Sciatic nerve (tissue), 2 donors: ENCODE data around the gene MIEF1. TPM values are rescaled to one million over a fixed set of nuclear protein-coding genes. Genes with fewer than 3 reads are reported as not detected.

Source experiments
- ATAC-seq: fragments of 200-7000 bp; cut with Tn5 transposase; one replicate; pipeline ENCODE4 v1.9.1; 2020; ENCODE audit warnings: mild to moderate bottlenecking, moderate library complexity
- DNase-seq: peaks from one replicate; pipeline ENCODE4 v3.0.0-alpha.2; 2020; ENCODE audit warnings: low spot score
- intact Hi-C: fragments of 100-400 bp; cut with DNase I; formaldehyde crosslinking; loops from one replicate; pipeline ENCODE4 v1.14.2; 2022
- total RNA-seq: library from RNA; stranded (reverse); fragmentation: NEBNext Ultra II Directional; extraction: Animal tissue kit (Norgen Biotek cat#: 25700); gene quantifications from one replicate; pipeline ENCODE4 v1.2.1, GENCODE V29; 2021
- donor health status: DM: no; HTN: no; CAD: no.
- donor health status: DM: no; HTN: no; CAD: no.

MIEF1 gene
- total RNA-seq, 1 donor from 2014 or later = 19.0 TPM

- DNase-seq = no peak
- no peak for ATAC-seq
- intact Hi-C loops = loop anchor here (10.0 kb wide), 2 partner anchors 118 to 348 kb away; no protein-coding TSS in a partner anchor
Measured at GRCh38 chr22:39522567-39523300, 20.6 kb downstream of the MIEF1 start.

- ATAC-seq = no peak
- intact Hi-C loops = loop anchor here (10.0 kb wide), 2 partner anchors 119 to 349 kb away; no protein-coding TSS in a partner anchor
- no peak for DNase-seq
Measured at GRCh38 chr22:39524089-39524752, 22.1 kb downstream of the MIEF1 start.

- intact Hi-C loops = loop anchor here (10.0 kb wide), 2 partner anchors 120 to 350 kb away; no protein-coding TSS in a partner anchor
- ATAC-seq (no peak), DNase-seq (no peak)
Measured at GRCh38 chr22:39524753-39525657, 22.9 kb downstream of the MIEF1 start.

- ATAC-seq (no peak), DNase-seq (no peak)
- intact Hi-C loops = loop anchor here (10.0 kb wide), 2 partner anchors 121 to 351 kb away; no protein-coding TSS in a partner anchor
Measured at GRCh38 chr22:39525658-39525975, 23.5 kb downstream of the MIEF1 start.

GRCh38 chr22:39526736-39527171 lies 24.7 kb downstream of the MIEF1 start:
- DNase-seq = no peak
- intact Hi-C loops = loop anchor here (10.0 kb wide), 2 partner anchors 122 to 352 kb away; no protein-coding TSS in a partner anchor
- ATAC-seq = no peak

- ATAC-seq = no peak
- no peak for DNase-seq
- intact Hi-C loops = loop anchor here (10.0 kb wide), 2 partner anchors 123 to 353 kb away; no protein-coding TSS in a partner anchor
Measured at GRCh38 chr22:39527481-39527961, 25.4 kb downstream of the MIEF1 start.

GRCh38 chr22:39528080-39528661 lies 26.1 kb downstream of the MIEF1 start:
- intact Hi-C loops = loop anchor here (10.0 kb wide), 2 partner anchors 123 to 353 kb away; no protein-coding TSS in a partner anchor
- no peak for ATAC-seq
- DNase-seq = no peak

DNA sequence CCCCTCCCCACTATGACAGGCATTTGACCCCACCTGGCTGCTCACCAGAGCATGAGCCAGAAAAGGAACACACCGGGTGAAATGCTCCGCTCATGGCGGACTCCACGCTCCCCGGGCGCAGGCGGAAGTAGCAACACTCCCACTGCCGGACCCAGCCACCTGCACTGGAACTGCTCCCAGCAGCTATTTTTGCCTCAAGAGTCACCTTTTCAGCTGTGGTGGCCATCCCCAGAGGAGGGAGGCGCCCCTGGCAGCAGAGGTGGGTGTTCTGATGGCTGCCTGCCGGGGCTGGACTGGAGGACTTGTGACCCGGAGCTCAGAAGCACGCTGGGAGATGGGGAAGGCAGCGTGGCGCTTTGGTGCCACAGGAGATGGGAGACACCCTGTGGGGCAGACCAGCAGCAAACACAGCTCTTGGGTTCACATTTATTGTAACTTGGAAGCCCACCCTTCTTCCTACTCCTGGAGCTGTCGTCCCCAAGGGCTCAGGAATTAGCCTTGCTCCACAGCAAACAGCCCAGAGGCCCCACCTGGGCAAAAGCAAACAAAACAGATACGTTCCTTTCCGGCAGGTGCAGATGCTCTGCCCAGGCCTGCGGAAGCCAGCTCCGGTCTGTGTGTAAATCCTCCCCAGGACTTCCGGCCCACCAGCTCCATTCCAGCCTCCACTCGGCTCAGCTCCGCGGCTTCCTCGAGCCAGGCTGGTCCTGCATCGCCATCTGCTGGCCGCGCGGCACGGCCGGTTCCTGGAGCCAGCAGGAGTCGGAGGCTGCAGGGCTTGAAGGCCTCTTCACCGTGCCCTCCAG lies 26.8 kb downstream of the MIEF1 start:
- intact Hi-C loops = loop anchor here (10.0 kb wide), 2 partner anchors 124 to 354 kb away; no protein-coding TSS in a partner anchor
- peak; percentile 95 for DNase-seq
- ATAC-seq = peak; percentile 62

GRCh38 chr22:39529487-39529851 lies 27.4 kb downstream of the MIEF1 start:
- ATAC-seq (no peak), DNase-seq (no peak)
- intact Hi-C loops = loop anchor here (10.0 kb wide), 2 partner anchors 125 to 355 kb away; no protein-coding TSS in a partner anchor

DNA sequence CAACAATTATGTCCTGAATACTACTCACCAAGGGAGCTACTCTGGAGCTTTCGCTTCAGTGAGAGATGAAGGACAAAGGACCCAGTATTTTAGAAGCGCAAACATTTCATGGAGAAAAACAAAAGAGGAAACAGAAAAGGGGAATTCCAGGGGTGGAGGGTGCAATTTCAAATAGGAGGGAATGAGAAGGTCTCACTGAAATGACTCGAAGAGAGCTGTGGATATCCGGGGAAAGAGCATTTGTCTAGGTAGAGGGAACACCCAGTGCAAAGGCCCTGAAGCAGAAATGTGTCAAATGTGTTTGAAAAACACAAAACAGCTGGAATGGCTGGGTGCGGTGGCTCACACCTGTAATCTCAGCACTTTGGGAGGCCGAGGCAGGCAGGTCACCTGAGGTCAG lies 28.0 kb downstream of the MIEF1 start:
- no peak for DNase-seq
- intact Hi-C loops = no loop called here
- no peak for ATAC-seq

- ATAC-seq = no peak
- peak; percentile 62 for DNase-seq
- intact Hi-C loops = no loop called here
Measured at GRCh38 chr22:39530692-39531331, 28.7 kb downstream of the MIEF1 start.

DNA sequence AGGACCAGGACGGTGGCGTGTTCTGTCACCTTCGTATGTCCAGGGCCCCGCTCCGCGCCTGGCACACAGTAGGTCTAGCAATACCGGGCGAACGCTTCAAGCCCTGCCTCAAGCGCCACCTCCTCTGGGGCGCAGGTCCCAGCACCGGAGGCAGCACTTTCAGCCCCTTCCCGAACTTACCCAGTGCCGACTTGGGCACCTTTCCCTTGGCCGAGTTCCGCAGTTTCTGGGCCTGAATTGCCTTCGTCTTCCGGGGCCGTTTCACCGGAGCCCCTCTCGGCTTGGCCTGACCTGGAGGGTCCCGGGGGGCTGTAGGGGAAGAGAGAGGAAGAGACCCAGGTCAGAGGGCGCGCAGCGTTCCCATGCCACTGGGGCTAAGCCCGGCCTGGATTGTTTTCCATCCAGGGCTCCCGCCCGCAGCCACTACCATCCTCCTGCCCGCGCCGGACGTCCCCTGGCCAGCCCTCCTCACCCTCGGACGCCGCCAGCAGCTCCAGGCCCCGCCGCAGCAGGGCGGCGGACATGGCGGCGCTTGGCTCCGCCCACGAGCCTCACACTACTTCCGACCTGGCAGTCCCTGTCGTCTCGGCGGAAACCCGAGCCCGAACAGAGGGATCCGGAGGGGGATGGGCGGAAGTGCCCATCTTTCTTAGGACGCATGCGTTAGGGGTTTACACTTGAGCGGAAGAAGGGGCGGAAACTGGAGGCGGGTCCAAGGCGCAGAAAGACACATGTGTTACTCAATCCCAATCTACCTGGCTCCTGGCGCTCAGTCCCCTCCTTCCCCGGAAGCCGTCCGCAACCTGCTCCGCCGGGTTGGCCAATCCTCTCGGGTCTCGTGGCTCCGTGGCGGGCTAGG lies 30.4 kb downstream of the MIEF1 start, which contains the start of gene RPS19BP1:
Gene RPS19BP1 (minus strand): TSS at position 534 of the 859 bp plus-strand sequence. CDS start 10 bp downstream, at position 524.
- DNase-seq (peak; percentile 100), ATAC-seq (peak; percentile 93)
- intact Hi-C loops = no loop called here

GRCh38 chr22:39534092-39534506 lies 32.0 kb downstream of the MIEF1 start:
- ATAC-seq (no peak), DNase-seq (no peak)
- intact Hi-C loops = no loop called here

DNA sequence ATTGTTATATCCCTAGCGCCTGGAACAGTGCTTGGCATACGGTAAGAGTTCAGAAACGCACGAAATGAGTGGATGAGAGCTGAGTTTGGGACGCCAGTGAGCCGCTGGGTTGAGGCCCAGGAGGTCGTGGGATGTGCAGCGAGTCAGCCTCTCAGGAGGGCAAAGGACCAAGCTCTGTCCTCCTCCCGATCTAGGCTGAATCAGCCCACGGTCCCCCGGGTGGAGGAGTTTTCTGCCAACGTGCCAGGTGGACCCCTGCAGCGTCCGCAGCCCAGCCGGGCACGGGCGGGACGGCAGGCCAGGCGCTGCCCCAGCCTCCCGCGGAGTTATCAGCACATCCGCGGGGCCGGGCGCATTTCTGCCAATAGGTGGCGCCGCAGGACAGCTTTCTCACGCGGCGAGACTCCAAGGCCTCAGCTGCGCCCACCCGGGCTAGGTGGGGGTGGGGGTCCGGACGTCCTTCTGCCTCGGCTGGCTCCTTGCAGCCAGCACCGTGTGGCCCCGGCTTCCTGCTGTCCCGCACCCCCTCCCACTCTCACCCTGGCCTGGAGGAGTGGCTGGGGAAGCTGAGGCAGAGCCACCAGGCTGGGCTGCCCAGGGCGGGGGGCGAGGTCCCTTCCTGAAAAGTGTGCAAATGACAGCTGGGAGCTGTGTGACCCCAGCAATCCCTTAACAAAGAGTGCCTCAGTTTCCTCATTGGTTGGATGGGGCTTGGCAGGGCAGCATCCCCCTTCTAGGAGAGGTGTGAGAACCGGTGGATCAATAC lies 32.7 kb downstream of the MIEF1 start:
- intact Hi-C loops = loop anchor here (5.0 kb wide), 1 partner anchor 488 kb away; no protein-coding TSS in a partner anchor
- peak; percentile 47 for ATAC-seq
- peak; percentile 93 for DNase-seq

DNA sequence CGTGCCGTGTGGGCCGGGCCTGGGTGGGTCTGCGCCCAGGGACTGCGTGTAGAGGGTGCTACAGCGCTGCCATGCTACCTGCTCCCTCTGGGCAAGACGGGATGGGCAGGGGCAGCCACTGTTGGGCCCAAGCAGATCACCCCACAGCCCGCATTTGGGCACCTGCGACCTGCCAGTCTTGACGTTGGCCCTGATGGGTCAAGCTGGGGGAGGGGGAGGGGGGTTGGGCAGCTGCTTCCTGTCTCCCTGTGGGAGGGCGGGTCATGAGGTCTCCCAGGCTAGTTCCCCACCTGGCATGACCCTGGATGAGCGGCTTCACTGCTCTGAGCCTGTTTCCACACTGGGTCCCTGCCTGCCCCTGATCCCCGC lies 33.3 kb downstream of the MIEF1 start:
- no peak for ATAC-seq
- intact Hi-C loops = loop anchor here (5.0 kb wide), 1 partner anchor 487 kb away; no protein-coding TSS in a partner anchor
- DNase-seq = no peak
